WERI-Rb-1 (cell line): ENCODE measurements around the gene GGT1.
A peak's percentile ranks its signal among the peaks of the same experiment; 100 is the strongest.
"Not testable (repeated sequence)": the region's sequence is repeated elsewhere in the genome, so short reads cannot be mapped to it uniquely, and the experiment has no call there.

Source experiments
- DNase-seq: peaks from one replicate; pipeline ENCODE4 v3.0.0-alpha.2; 2020
- H3K27ac ChIP-seq: fragments of 250-450 bp; sonication (Bioruptor Pico); 2 replicates; pipeline ENCODE4 v1.5.1; 2020; ENCODE audit warnings: mild to moderate bottlenecking, moderate library complexity
- H3K27me3 ChIP-seq: fragments of 250-450 bp; sonication (Bioruptor Pico); 2 replicates; pipeline ENCODE4 v1.5.1; 2021; ENCODE audit warnings: mild to moderate bottlenecking, low read depth, moderate library complexity; ENCODE audit not compliant: insufficient read depth, severe bottlenecking
- H3K36me3 ChIP-seq: fragments of 250-450 bp; sonication (Bioruptor Pico); 2 replicates; pipeline ENCODE4 v1.5.1; 2020; ENCODE audit warnings: mild to moderate bottlenecking, moderate library complexity
- H3K4me3 ChIP-seq: 2 replicates; pipeline ENCODE4 v1.5.1; 2011; ENCODE audit warnings: low read depth, mild to moderate bottlenecking, control low read depth, low read length
- H3K9me3 ChIP-seq: fragments of 250-450 bp; sonication (Bioruptor Pico); 2 replicates; pipeline ENCODE4 v1.5.1; 2021; ENCODE audit warnings: mild to moderate bottlenecking, moderate library complexity; ENCODE audit not compliant: severe bottlenecking
- TF ChIP-seq, protein P1 (sequence below): IDR thresholded peaks from 2 replicates; pipeline ENCODE4 v1.5.1; 2011; ENCODE audit warnings: low read depth, mild to moderate bottlenecking, control low read depth, inconsistent platforms, low read length

GGT1 gene

DNA sequence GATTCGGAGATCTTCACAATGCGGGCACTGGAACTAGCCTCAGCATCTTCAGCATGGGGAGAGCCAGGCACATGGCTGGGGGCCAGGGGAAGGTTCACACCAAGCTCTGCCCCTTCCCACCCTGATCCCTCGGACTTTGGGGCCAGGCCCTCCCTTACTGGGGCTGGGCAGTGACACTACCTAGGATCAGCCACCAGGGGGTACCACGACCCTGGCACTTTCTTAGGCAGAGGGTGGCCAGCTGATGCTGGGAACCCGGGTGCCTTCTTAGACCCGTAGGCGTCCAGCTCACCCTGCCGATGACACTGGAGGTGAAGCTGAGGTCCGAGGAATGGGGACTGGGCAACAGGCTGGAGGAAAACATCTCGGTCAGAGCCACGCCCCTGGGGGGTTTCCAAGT is 26.1 kb downstream of the GGT1 start:
- H3K27ac ChIP-seq, H3K4me3 ChIP-seq, H3K36me3 ChIP-seq, H3K27me3 ChIP-seq, H3K9me3 ChIP-seq: not testable (repeated sequence)
- peak; percentile 73 for DNase-seq
- TF ChIP-seq, protein P1, sequence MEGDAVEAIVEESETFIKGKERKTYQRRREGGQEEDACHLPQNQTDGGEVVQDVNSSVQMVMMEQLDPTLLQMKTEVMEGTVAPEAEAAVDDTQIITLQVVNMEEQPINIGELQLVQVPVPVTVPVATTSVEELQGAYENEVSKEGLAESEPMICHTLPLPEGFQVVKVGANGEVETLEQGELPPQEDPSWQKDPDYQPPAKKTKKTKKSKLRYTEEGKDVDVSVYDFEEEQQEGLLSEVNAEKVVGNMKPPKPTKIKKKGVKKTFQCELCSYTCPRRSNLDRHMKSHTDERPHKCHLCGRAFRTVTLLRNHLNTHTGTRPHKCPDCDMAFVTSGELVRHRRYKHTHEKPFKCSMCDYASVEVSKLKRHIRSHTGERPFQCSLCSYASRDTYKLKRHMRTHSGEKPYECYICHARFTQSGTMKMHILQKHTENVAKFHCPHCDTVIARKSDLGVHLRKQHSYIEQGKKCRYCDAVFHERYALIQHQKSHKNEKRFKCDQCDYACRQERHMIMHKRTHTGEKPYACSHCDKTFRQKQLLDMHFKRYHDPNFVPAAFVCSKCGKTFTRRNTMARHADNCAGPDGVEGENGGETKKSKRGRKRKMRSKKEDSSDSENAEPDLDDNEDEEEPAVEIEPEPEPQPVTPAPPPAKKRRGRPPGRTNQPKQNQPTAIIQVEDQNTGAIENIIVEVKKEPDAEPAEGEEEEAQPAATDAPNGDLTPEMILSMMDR, result peak; percentile 57

DNA sequence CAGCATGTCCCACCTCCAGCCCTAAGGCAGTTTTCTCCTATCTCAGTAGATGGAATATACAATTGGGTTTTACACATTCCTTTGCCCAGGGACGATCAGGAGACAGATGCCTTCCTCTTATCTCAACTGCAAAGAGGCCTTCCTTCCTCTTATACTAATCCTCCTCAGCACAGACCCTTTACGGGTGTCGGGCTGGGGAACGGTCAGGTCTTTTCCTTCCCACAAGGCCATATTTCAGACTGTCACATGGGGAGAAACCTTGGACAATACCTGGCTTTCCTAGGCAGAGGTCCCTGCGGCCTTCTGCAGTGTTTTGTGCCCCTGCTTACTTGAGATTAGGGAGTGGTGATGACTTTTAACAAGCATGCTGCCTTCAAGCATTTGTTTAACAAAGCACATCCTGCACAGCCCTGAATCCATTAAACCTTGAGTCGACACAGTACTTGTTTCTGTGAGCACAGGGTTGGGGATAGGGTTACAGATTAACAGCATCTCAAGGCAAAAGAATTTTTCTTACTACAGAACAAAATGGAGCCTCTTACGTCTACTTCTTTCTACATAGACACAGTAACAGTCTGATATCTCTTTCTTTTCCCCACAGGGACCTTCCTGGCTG is 27.9 kb downstream of the GGT1 start:
- not testable (repeated sequence) for H3K36me3 ChIP-seq, H3K9me3 ChIP-seq, H3K27me3 ChIP-seq, H3K4me3 ChIP-seq
- peak; percentile 56 for DNase-seq
- peak overlapping the region; percentile 58 for H3K27ac ChIP-seq

DNA sequence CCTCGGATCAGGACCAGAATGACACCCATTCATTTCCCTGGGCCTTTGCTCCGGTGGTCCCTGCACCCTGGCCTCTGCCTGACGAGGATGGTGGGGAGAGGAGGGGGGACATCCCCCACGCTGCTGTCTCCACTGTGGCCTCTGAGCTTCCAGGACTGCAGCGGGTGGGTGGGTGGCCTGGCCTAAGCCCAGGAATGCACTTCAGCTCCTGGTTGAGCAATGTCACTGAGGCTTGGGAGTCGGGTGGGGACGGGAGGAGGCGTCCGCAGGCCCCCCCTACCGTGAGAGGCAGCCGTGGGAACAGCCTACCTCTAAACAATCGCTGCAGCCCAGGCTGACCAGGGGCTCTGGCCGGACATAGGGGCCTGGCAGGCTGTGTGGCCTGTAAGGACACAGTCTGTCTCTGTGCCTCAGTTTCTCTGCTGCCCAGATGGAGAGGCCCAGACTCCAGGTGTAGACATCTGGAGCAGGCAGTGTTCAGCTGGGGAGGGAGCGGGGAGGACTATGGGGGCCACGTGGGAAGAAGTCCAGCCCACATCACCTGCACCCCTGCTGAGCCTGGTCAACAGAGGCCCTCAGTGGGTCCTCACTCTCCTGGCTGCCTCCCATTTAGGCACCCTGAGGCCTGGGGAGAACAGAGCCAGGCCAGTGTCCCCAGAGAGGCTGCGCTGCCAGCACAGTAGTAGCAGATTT is 28.6 kb downstream of the GGT1 start:
- not testable (repeated sequence) for DNase-seq, H3K36me3 ChIP-seq
- peak overlapping the region; percentile 58 for H3K27ac ChIP-seq

DNA sequence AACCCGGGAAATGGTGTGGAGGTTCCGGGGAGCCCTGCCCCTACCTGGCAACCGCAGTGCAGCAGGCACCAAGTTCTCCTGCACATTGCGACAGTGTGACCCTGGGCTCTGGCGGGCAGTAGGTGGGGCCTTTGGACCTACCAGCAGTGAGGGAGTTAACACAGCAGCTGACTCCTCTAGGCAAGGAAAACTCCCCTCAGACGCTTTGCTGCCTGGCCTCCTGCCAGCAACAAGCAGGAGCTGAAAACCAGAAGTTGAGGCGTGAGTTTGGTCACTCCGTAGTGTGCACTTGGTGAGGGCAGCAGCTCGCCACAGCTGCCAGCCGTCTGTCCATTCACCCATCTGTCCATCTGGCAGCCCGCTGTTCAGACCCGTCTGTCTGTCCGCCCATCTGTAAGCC is 29.6 kb downstream of the GGT1 start:
- H3K27me3 ChIP-seq, result not testable (repeated sequence)

More for the DNA sequence above, 28.6 kb downstream of the GGT1 start:
- not testable (repeated sequence) for H3K9me3 ChIP-seq, H3K27me3 ChIP-seq, H3K4me3 ChIP-seq

DNA sequence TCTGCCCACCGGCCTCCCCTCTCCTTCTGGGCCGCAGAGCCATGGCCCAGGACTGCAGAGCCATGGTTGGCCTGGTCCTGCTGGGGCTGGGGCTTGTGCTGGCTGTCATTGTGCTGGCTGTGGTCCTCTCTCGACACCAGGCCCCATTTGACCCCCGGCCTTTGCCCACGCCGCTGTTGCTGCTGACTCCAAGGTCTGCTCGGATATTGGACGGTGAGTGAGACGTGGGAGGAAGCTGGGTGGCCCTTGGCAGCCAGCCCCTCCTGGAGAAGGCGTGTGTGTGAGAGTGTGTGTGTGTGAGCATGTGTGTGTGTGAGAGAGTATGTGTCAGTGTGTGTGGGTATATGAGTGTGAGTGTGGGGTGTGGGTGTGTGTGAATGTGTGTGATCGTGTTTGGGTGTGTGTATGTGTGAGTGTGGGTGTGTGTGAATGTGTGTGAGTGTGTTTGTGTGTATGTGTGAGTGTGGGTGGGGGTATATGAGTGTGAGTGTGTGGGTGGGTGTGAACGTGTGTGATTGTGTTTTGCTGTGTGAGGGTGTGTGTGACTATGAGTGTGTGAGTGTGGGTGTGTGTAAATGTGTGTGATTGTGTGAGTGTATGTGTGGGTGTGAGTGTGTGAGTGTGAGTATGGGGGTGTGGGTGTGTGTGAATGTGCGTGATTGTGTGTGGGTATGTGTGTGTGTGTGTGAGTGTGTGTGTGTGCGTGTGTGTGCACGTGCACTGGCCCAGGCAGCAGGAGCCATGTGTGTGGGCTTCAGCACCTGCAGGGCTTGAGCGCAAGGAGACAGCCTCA is 30.4 kb downstream of the GGT1 start:
- not testable (repeated sequence) for H3K9me3 ChIP-seq, H3K36me3 ChIP-seq, H3K4me3 ChIP-seq, H3K27me3 ChIP-seq
- peak overlapping the region; percentile 72 for H3K27ac ChIP-seq
- peak; percentile 25 for DNase-seq

More for the DNA sequence above, 29.6 kb downstream of the GGT1 start:
- not testable (repeated sequence) for H3K36me3 ChIP-seq, H3K9me3 ChIP-seq, H3K4me3 ChIP-seq
- peak overlapping the region; percentile 72 for H3K27ac ChIP-seq
- DNase-seq, result peak; percentile 29

DNA sequence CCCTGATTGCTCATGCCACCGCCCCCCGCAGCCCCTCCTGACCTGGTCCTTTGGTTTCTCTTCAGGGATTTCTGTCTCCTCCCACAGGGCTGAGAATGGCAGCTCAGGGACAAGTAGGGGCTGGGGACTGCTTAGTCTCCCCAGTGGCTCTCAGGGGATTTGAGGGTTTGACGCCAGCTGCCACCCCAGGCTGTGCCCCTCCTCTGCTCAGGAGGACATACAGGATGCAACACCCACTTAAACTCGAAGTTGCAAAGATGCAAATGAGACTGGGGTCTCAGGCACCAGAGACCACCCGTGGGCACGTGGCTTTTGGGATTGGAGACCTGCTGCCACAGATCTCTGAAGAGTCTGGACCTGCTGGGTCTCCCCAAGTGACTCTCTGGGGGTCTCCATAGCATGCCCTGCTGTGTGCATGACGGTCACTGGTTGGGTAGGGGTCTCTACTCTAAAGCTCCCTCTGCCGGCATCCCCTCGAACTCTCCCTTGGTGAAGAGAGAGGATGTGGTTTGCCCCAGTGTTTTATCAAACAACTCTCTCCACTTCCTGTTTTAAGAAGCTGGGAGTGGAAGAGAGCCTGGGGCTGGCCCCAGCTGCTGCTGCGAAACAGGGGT is 31.9 kb downstream of the GGT1 start:
- H3K36me3 ChIP-seq, H3K27me3 ChIP-seq, H3K4me3 ChIP-seq, H3K9me3 ChIP-seq: not testable (repeated sequence)
- peak; percentile 82 for DNase-seq
- TF ChIP-seq, protein P1, result 0 out of 2 replicates have a peak, but pooled peaks have one; percentile 20
- H3K27ac ChIP-seq, result peak overlapping the region; percentile 72

DNA sequence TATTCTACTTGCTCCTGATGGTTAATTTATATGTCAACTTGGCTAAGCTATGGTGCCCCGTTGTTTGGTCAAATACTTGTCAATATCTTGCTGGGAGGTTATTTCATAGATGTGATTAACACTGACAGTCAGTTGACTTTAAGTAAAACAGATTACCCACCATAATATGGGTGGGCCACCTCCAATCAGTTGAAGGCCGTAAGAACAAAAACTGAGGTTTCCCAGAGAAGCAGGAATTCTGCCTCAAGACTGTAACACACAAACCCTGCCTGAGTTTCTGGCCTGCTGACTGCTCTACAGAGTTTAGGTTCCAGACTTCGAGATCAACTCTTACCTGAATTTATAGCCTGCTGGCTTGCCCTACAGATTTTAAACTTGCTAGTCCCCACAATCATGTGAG is 33.5 kb downstream of the GGT1 start:
- H3K27me3 ChIP-seq, H3K27ac ChIP-seq, DNase-seq, H3K9me3 ChIP-seq, H3K4me3 ChIP-seq, H3K36me3 ChIP-seq: not testable (repeated sequence)

DNA sequence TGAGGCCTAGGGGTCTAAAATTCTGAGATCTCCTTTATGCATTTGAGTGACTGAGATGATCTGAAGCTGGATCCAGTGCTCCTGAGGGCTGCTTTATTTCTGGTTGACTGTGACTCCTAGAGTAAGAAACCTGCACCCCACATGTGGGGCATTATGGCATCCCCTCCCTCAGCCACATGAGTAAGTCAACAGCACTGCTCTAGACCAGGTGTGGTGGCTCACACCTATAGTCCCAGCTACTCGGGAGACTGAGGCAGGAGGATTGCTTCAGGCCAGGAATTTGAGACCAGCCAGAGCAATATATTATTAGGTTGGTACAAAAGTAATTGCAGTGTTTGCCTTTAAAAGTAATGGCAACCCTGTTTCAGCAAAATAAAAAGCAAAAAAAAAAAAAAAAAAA is 39.3 kb downstream of the GGT1 start:
- H3K9me3 ChIP-seq, H3K36me3 ChIP-seq, H3K27ac ChIP-seq, H3K4me3 ChIP-seq, H3K27me3 ChIP-seq, DNase-seq: not testable (repeated sequence)

DNA sequence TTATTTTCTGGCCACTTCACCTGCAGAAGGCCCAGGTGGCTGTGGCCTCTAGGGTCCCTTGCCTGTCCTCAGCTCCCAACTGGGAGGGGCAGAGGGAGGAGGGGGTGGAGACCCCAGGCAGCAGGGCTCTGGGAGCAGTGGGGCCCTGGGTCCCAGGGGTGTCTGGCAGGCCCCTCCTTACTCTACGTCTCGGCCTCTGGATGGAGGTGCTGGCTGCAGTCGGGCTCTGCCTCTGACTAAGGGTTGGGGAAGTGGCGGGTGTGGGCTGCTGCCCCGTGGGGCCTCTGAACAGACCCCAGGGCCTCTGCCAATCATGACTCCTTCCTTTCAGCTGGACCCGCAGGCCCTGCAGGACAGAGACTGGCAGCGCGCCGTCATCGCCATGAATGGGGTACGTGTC is 41.4 kb downstream of the GGT1 start:
- not testable (repeated sequence) for DNase-seq, H3K27me3 ChIP-seq, H3K36me3 ChIP-seq, H3K9me3 ChIP-seq, H3K27ac ChIP-seq, H3K4me3 ChIP-seq

DNA sequence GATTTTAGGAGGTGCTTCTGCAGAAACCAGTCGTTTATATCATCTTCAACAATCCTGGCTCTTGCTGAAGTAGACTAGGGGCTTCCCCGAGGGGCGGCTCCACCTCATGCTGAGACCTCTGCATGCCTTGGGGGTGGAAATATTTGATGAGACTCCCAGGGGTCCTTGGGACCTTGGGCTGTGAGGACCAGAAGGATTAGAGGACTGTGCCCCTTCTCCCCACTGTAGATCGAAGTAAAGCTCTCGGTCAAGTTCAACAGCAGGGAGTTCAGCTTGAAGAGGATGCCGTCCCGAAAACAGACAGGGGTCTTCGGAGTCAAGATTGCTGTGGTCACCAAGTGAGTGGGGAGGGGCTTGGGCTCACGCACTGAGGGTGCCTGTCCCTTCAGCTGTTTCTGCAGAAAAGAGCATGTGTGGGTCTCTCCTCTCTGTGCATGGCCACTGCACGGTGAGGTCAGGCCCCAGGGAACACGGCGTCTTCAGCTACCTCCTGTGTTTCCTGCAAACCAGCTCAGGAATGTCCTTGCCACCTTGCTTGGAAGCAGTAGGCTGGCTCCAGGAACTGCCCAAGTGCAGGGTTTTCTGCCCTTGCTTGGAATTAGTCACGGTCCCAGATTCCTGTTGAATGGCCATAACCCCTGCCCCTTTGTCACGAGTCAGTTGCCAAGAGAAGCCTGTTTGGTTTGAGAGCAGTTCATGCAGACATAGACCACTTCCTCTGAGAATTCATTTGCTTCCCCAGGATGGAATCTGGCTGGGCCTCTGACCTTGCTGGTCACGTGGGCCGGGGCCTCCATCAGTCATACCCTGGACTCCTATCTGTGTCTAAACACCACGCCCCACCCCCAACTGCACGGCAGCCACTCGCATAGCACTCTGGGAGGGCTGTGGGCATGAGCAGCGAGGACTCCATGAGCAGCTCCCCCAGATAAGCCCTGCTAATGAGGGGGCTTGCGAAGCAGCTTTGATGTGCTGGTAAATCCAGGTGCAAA is 42.7 kb downstream of the GGT1 start:
- DNase-seq, H3K4me3 ChIP-seq, H3K36me3 ChIP-seq, H3K27ac ChIP-seq, H3K27me3 ChIP-seq, H3K9me3 ChIP-seq: not testable (repeated sequence)

DNA sequence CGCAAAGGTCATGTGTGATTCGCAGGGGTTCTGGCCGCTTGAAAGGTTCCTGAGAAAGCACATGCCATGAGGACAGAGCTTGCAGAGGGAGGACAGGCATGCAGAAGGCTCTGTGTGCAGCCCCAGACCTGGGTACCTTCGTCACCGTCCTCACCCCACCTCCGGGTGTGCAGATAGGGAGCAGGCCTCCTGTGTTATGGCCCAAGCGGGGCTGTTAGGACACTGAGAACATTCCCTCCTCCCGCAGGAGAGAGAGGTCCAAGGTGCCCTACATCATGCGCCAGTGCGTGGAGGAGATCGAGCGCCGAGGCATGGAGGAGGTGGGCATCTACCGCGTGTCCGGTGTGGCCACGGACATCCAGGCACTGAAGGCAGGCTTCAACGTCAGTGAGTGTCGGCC is 43.8 kb downstream of the GGT1 start:
- H3K4me3 ChIP-seq, DNase-seq, H3K9me3 ChIP-seq, H3K27ac ChIP-seq, H3K27me3 ChIP-seq, H3K36me3 ChIP-seq: not testable (repeated sequence)
